H1 (cell line): ENCODE measurements around the gene HDAC10. TPM values are rescaled to one million over a fixed set of nuclear protein-coding genes. Genes with fewer than 3 reads are reported as not detected.
A peak's percentile ranks its signal among the peaks of the same experiment; 100 is the strongest.

Experiments used
- CTCF ChIA-PET: fragments of 300-600 bp; sonication (Branson Sonifier 250); formaldehyde crosslinking; loops from one replicate; lab custom pipeline; 2021; ENCODE audit not compliant: partially characterized antibody; lab: Charles Lee
- POLR2A ChIA-PET: fragments of 300-600 bp; sonication (Branson Sonifier 250); formaldehyde crosslinking; loops from one replicate; lab custom pipeline; 2021; ENCODE audit warnings: inconsistent platforms; ENCODE audit not compliant: partially characterized antibody; lab: Charles Lee
- DNase-seq, 2 experiments: peaks; one replicate each; pipeline versions ENCODE4 v3.0.0 to v3.0.0-alpha.2; 2010 to 2022; ENCODE audit warnings: low spot score in 2 of 2, low read depth in 1 of 2, mixed read lengths in 1 of 2
- FAIRE-seq: peaks from 2 replicates; lab custom pipeline; 2011; peaks lifted over from hg19 to GRCh38; lab: Jason Lieb, UNC
- H2AFZ ChIP-seq: 2 replicates; pipeline ENCODE4 v1.8.1; 2012; ENCODE audit warnings: low read length, inconsistent platforms
- H2AK5ac ChIP-seq: 2 replicates; pipeline ENCODE4 v1.6.1; 2013; ENCODE audit warnings: low read depth, low read length
- H2BK120ac ChIP-seq: replicated peaks from 2 replicates; pipeline ENCODE3; 2013; ENCODE audit warnings: low read depth, low read length, inconsistent platforms
- H2BK12ac ChIP-seq: 2 replicates; pipeline ENCODE4 v1.6.1; 2013; ENCODE audit warnings: low read depth, low read length
- H2BK15ac ChIP-seq: 2 replicates; pipeline ENCODE4 v1.6.1; 2013; ENCODE audit warnings: low read length
- H2BK20ac ChIP-seq: 2 replicates; pipeline ENCODE4 v1.6.1; 2013; ENCODE audit warnings: low read length
- H2BK5ac ChIP-seq: 2 replicates; pipeline ENCODE4 v1.6.1; 2013; ENCODE audit warnings: low read depth, low read length
- H3K14ac ChIP-seq: 2 replicates; pipeline ENCODE4 v1.6.1; 2013; ENCODE audit warnings: inconsistent platforms; ENCODE audit not compliant: insufficient read length
- H3K18ac ChIP-seq: 2 replicates; pipeline ENCODE4 v1.6.1; 2013; ENCODE audit warnings: low read length; ENCODE audit errors: extremely low read depth
- H3K23ac ChIP-seq: 2 replicates; pipeline ENCODE4 v1.6.1; 2013; ENCODE audit warnings: inconsistent platforms; ENCODE audit not compliant: insufficient read length
- H3K23me2 ChIP-seq: 2 replicates; pipeline ENCODE4 v1.6.1; 2013; ENCODE audit warnings: low read depth, low read length
- H3K27ac ChIP-seq: 2 replicates; pipeline ENCODE4 v1.6.1; 2011; ENCODE audit warnings: low read depth, low read length, inconsistent platforms
- H3K27me3 ChIP-seq, 4 experiments: replicated peaks in 1 of 4; 1 replicate in 1 of 4; 2 replicates in 3 of 4; pipeline versions ENCODE4 v1.6.1 to v1.8.1; 2011 to 2013; ENCODE audit warnings: low read length in 3 of 4, mild to moderate bottlenecking in 3 of 4, inconsistent platforms in 2 of 4, mixed read lengths in 2 of 4, moderate library complexity in 1 of 4; ENCODE audit not compliant: control insufficient read depth in 3 of 4, insufficient read depth in 3 of 4; ENCODE audit errors: extremely low read depth in 1 of 4
- H3K36me3 ChIP-seq, 4 experiments: 2 replicates each; pipeline versions ENCODE4 v1.6.1 to v1.8.1; 2011 to 2013; ENCODE audit warnings: mild to moderate bottlenecking in 4 of 4, low read length in 3 of 4, moderate library complexity in 2 of 4, control low read depth in 1 of 4, inconsistent platforms in 1 of 4; ENCODE audit not compliant: insufficient read depth in 4 of 4, control insufficient read depth in 2 of 4
- H3K4ac ChIP-seq: replicated peaks from 2 replicates; pipeline ENCODE3; 2013; ENCODE audit warnings: low read length, low read depth, mixed read lengths, inconsistent platforms; ENCODE audit not compliant: insufficient read length
- H3K4me1 ChIP-seq, 4 experiments: replicated peaks in 1 of 4; 1 replicate in 1 of 4; 2 replicates in 3 of 4; pipeline versions ENCODE4 v1.6.1 to v1.8.1; 2011 to 2013; ENCODE audit warnings: low read length in 3 of 4, inconsistent platforms in 2 of 4, mixed read lengths in 1 of 4; ENCODE audit not compliant: insufficient read depth in 4 of 4, control insufficient read depth in 3 of 4
- H3K4me2 ChIP-seq, 2 experiments: 2 replicates each; pipeline versions ENCODE4 v1.6.1 to v1.8.1; 2011 to 2013; ENCODE audit warnings: low read depth in 2 of 2, low read length in 2 of 2, control low read depth in 1 of 2, inconsistent platforms in 1 of 2, mild to moderate bottlenecking in 1 of 2; ENCODE audit not compliant: insufficient read depth in 1 of 2
- H3K4me3 ChIP-seq, 4 experiments: fragments of 200-600, 300-600 bp in 1 of 4; sonication (generic), shearing (Covaris generic), sonication (Bioruptor Twin) in 1 of 4; 2 replicates each; pipeline versions ENCODE4 v1.5.1 to v1.8.1; 2011 to 2016; ENCODE audit warnings: low read length in 4 of 4, low read depth in 3 of 4, control low read depth in 2 of 4, inconsistent platforms in 2 of 4, mild to moderate bottlenecking in 2 of 4, mixed read lengths in 1 of 4, moderate library complexity in 1 of 4; ENCODE audit not compliant: insufficient read depth in 2 of 4; ENCODE audit errors: extremely low read depth in 1 of 4
- H3K56ac ChIP-seq: replicated peaks from 2 replicates; pipeline ENCODE3; 2013; ENCODE audit warnings: low read depth, mild to moderate bottlenecking, mixed read lengths, low read length, inconsistent platforms; ENCODE audit not compliant: insufficient read length
- H3K79me1 ChIP-seq: 2 replicates; pipeline ENCODE4 v1.6.1; 2013; ENCODE audit warnings: low read depth, low read length, control low read depth
- H3K79me2 ChIP-seq, 2 experiments: 2 replicates each; pipeline versions ENCODE4 v1.6.1 to v1.8.1; 2012 to 2013; ENCODE audit warnings: low read length in 2 of 2, mild to moderate bottlenecking in 2 of 2, inconsistent platforms in 1 of 2; ENCODE audit not compliant: insufficient read depth in 2 of 2, control insufficient read depth in 1 of 2
- H3K9ac ChIP-seq, 4 experiments: replicated peaks in 1 of 4; 1 replicate in 1 of 4; 2 replicates in 3 of 4; pipeline versions ENCODE4 v1.6.1 to v1.8.1; 2011 to 2013; ENCODE audit warnings: low read depth in 3 of 4, low read length in 3 of 4, control low read depth in 2 of 4, mild to moderate bottlenecking in 2 of 4, moderate library complexity in 2 of 4, inconsistent platforms in 1 of 4; ENCODE audit errors: extremely low read depth in 1 of 4
- H3K9me3 ChIP-seq, 2 experiments: 2 replicates each; pipeline versions ENCODE4 v1.6.1 to v1.8.1; 2012 to 2013; ENCODE audit warnings: mild to moderate bottlenecking in 2 of 2, moderate library complexity in 2 of 2, control low read depth in 1 of 2, inconsistent platforms in 1 of 2, low read depth in 1 of 2, low read length in 1 of 2, mixed read lengths in 1 of 2; ENCODE audit not compliant: insufficient read depth in 2 of 2
- H4K20me1 ChIP-seq, 2 experiments: replicated peaks in 1 of 2; 2 replicates each; pipeline versions ENCODE3 to v1.8.1; 2011 to 2013; ENCODE audit warnings: inconsistent platforms in 2 of 2, low read length in 2 of 2, mild to moderate bottlenecking in 1 of 2; ENCODE audit not compliant: insufficient read depth in 2 of 2, control insufficient read depth in 1 of 2
- H4K5ac ChIP-seq: 2 replicates; pipeline ENCODE4 v1.6.1; 2013; ENCODE audit warnings: low read length, low read depth, mixed read lengths, inconsistent platforms; ENCODE audit not compliant: insufficient read length
- H4K8ac ChIP-seq: 2 replicates; pipeline ENCODE4 v1.8.0; 2013; ENCODE audit warnings: mild to moderate bottlenecking, moderate library complexity, low read length, inconsistent platforms; ENCODE audit not compliant: insufficient read depth; ENCODE audit errors: extremely low read depth
- H4K91ac ChIP-seq: replicated peaks from 2 replicates; pipeline ENCODE3; 2013; ENCODE audit warnings: low read length, mixed read lengths, inconsistent platforms; ENCODE audit not compliant: insufficient read length
- WGBS, 2 experiments: shearing (Covaris generic) in 1 of 2; methylation state at CpG; one replicate each; pipeline versions ENCODE4 v1.1.6 to v1.1.7; 2013 to 2015; ENCODE audit warnings: low lambda C conversion rate in 2 of 2, mixed read lengths in 2 of 2, inconsistent platforms in 1 of 2, low coverage in 1 of 2, missing lambda C conversion rate in 1 of 2; ENCODE audit not compliant: insufficient replicate concordance in 2 of 2, insufficient coverage in 1 of 2, insufficient read length in 1 of 2; ENCODE audit errors: extremely low coverage in 1 of 2, missing lambda C conversion rate in 1 of 2; 5-methylcytosine and 5-hydroxymethylcytosine counted together
- polyA plus RNA-seq, 7 experiments: library from polyadenylated mRNA; depleted of rRNA in 3 of 7; stranded (reverse) in 5 of 7; unstranded in 2 of 7; fragments of >200 nt in 5 of 7; fragments of 200-250 nt in 2 of 7; gene quantifications; 1 replicate in 5 of 7; 2 replicates in 1 of 7; 4 replicates in 1 of 7; pipeline versions ENCODE4 v1.2.1 to v1.2.3, GENCODE V29; 2011 to 2013; ENCODE audit warnings: missing spikeins in 2 of 7, mixed read lengths in 2 of 7
- total RNA-seq: library from RNA; stranded (reverse); fragmentation: NEBNext Ultra II Directional; extraction: Animal tissue kit (Norgen Biotek cat#: 25700); gene quantifications from 2 replicates; pipeline ENCODE4 v1.2.1, GENCODE V29; 2021

Gene HDAC10
- total and polyA plus RNA-seq, 2 of the 8 experiments (the other 6 are each of a cell fraction or from before 2014, with no cell fraction given): 11.2 to 26.4 TPM

GRCh38 chr22:50269970-50270665 is 19.1 kb upstream of the HDAC10 start, which contains the start of gene MAPK11:
MAPK11 (minus strand) TSS chr22:50270380; CDS start chr22:50270292, 88 bp downstream.
- Histone ChIP-seq H4K91ac (no peak within 1 kb of the TSS), H2AFZ (no peak within 1 kb of the TSS), H3K79me2 (no peaks in the 10 kb centered on the region), H3K27ac (no peak within 1 kb of the TSS), H3K14ac (no peak within 1 kb of the TSS), H3K23me2 (peaks cover 11% of the 10 kb centered on the region; the same call in 1 of the 2 replicates), H4K8ac (peak within 1 kb of the TSS; percentile 68), H3K9me3 (peaks cover 0 to 10% of the 10 kb centered on the region in 2 experiments; a peak in 1 of 4 replicates), H3K23ac (no peak within 1 kb of the TSS), H2AK5ac (no peak within 1 kb of the TSS), H3K27me3 (peaks cover 24 to 53% (median 41%) of the 10 kb centered on the region in 4 experiments; a peak in 6 of 7 replicates), H2BK120ac (no peak within 1 kb of the TSS), H3K56ac (no peak within 1 kb of the TSS), H3K4me1 (peaks cover 2 to 14% (median 9%) of the 10 kb centered on the region in 4 experiments; a peak in 6 of 7 replicates), H2BK15ac (no peak within 1 kb of the TSS), H3K4ac (no peak within 1 kb of the TSS), H3K4me3 (peak within 1 kb of the TSS in 3 of 4 experiments; percentile 19 to 58 (median 36); a peak in 7 of 8 replicates), H2BK5ac (no peak within 1 kb of the TSS), H3K4me2 (peak within 1 kb of the TSS; percentile 59 to 79), H3K9ac (no peak within 1 kb of the TSS), H3K36me3 (peaks cover 2 to 3% (median 2%) of the 10 kb centered on the region in 4 experiments; a peak in 4 of 8 replicates), H3K79me1 (no peaks in the 10 kb centered on the region), H4K5ac (no peak within 1 kb of the TSS), H2BK20ac (no peak within 1 kb of the TSS), H2BK12ac (no peak within 1 kb of the TSS), H3K18ac (no peak within 1 kb of the TSS), H4K20me1 (peaks cover 4 to 8% of the 10 kb centered on the region in 2 experiments)
- WGBS, 2 experiments: 6% methylated on average over 25 of the region's 92 CpGs; no CpG with 5 or more reads in 1 of the 2 experiments
- ChIA-PET POLR2A (no interaction called here), CTCF (interaction anchor here (4.7 kb wide), 1 partner anchor 18 kb away, joined by 30 read pairs; the partner anchor contains the start of gene HDAC10)
- no peak for DNase-seq
- no peak for FAIRE-seq
